Chondrocyte (in vitro differentiated cells): ENCODE data around the gene COPZ2. TPM values are rescaled to one million over a fixed set of nuclear protein-coding genes. Genes with fewer than 3 reads are reported as not detected.

ENCODE experiments used
- DNase-seq: peaks from one replicate; pipeline ENCODE4 v3.0.0; 2021; ENCODE audit warnings: mixed read lengths, low spot score
- H3K27ac Mint-ChIP-seq: one replicate; pipeline ENCODE4 v1.8.0; 2021; ENCODE audit warnings: mild to moderate bottlenecking, moderate library complexity, mixed read lengths; ENCODE audit not compliant: unreplicated experiment
- H3K27me3 Mint-ChIP-seq: 2 replicates; pipeline ENCODE4 v1.8.0; 2021; ENCODE audit warnings: low read depth, mixed read lengths
- H3K36me3 Mint-ChIP-seq: 2 replicates; pipeline ENCODE4 v1.8.0; 2021; ENCODE audit warnings: low read depth, mixed read lengths
- H3K4me1 Mint-ChIP-seq: 2 replicates; pipeline ENCODE4 v1.8.0; 2021; ENCODE audit warnings: low read depth, mild to moderate bottlenecking, mixed read lengths
- H3K4me3 Mint-ChIP-seq: one replicate; pipeline ENCODE4 v1.8.0; 2021; ENCODE audit warnings: mild to moderate bottlenecking, moderate library complexity, mixed read lengths; ENCODE audit not compliant: unreplicated experiment
- H3K9me3 Mint-ChIP-seq: 2 replicates; pipeline ENCODE4 v1.8.0; 2021; ENCODE audit warnings: low read depth, mixed read lengths
- CTCF ChIP-seq: fragments of 200-600 bp; sonication (generic); IDR thresholded peaks from 2 replicates; pipeline ENCODE4 v1.5.0; 2021; ENCODE audit warnings: antibody characterized with exemption, mild to moderate bottlenecking, moderate library complexity
- total RNA-seq: library from RNA; stranded (reverse); gene quantifications from 3 replicates; pipeline ENCODE4 v1.2.1, GENCODE V29; 2021

The COPZ2 gene
- total RNA-seq, 1 donor from 2014 or later = 219 TPM

GRCh38 chr17:48058393-48059124, 21.0 kb upstream of the COPZ2 start:
- H3K27me3 Mint-ChIP-seq = no peaks in the 10 kb centered on the region
- peaks cover 67% of the 10 kb centered on the region for H3K4me1 Mint-ChIP-seq
- H3K9me3 Mint-ChIP-seq = no peaks in the 10 kb centered on the region
- no peak for TF ChIP-seq CTCF
- no peak for DNase-seq
- H3K36me3 Mint-ChIP-seq = peaks cover 48% of the 10 kb centered on the region
- peak overlapping the region; percentile 100 for H3K27ac Mint-ChIP-seq
- no peak overlapping the region for H3K4me3 Mint-ChIP-seq

GRCh38 chr17:48057626-48058025, 20.0 kb upstream of the COPZ2 start:
- Mint-ChIP-seq H3K36me3 (peaks cover 49% of the 10 kb centered on the region), H3K27ac (peak overlapping the region; percentile 100), H3K4me3 (no peak overlapping the region), H3K4me1 (peaks cover 76% of the 10 kb centered on the region), H3K9me3 (no peaks in the 10 kb centered on the region), H3K27me3 (no peaks in the 10 kb centered on the region)
- no peak for DNase-seq
- no peak for TF ChIP-seq CTCF

GRCh38 chr17:48056879-48057278, 19.3 kb upstream of the COPZ2 start:
- no peak for TF ChIP-seq CTCF
- DNase-seq = no peak
- Mint-ChIP-seq H3K4me1 (peaks cover 80% of the 10 kb centered on the region), H3K36me3 (peaks cover 47% of the 10 kb centered on the region), H3K9me3 (no peaks in the 10 kb centered on the region), H3K27me3 (no peaks in the 10 kb centered on the region), H3K4me3 (no peak overlapping the region), H3K27ac (peak overlapping the region; percentile 100)

GRCh38 chr17:48056246-48056745, 18.7 kb upstream of the COPZ2 start:
- H3K27me3 Mint-ChIP-seq = no peaks in the 10 kb centered on the region
- H3K27ac Mint-ChIP-seq = peak overlapping the region; percentile 100
- H3K9me3 Mint-ChIP-seq = no peaks in the 10 kb centered on the region
- H3K4me1 Mint-ChIP-seq = peaks cover 81% of the 10 kb centered on the region
- H3K4me3 Mint-ChIP-seq = peak overlapping the region; percentile 94
- no peak for DNase-seq
- TF ChIP-seq CTCF = no peak
- H3K36me3 Mint-ChIP-seq = peaks cover 52% of the 10 kb centered on the region

GRCh38 chr17:48055531-48056245, 18.1 kb upstream of the COPZ2 start:
- no peaks in the 10 kb centered on the region for H3K9me3 Mint-ChIP-seq
- TF ChIP-seq CTCF = no peak
- DNase-seq = no peak
- H3K36me3 Mint-ChIP-seq = peaks cover 50% of the 10 kb centered on the region
- peaks cover 83% of the 10 kb centered on the region for H3K4me1 Mint-ChIP-seq
- peak overlapping the region; percentile 94 for H3K4me3 Mint-ChIP-seq
- H3K27me3 Mint-ChIP-seq = no peaks in the 10 kb centered on the region
- peak overlapping the region; percentile 100 for H3K27ac Mint-ChIP-seq
